ENCODE measurements around the gene OXSR1.

OXSR1 gene

DNA sequence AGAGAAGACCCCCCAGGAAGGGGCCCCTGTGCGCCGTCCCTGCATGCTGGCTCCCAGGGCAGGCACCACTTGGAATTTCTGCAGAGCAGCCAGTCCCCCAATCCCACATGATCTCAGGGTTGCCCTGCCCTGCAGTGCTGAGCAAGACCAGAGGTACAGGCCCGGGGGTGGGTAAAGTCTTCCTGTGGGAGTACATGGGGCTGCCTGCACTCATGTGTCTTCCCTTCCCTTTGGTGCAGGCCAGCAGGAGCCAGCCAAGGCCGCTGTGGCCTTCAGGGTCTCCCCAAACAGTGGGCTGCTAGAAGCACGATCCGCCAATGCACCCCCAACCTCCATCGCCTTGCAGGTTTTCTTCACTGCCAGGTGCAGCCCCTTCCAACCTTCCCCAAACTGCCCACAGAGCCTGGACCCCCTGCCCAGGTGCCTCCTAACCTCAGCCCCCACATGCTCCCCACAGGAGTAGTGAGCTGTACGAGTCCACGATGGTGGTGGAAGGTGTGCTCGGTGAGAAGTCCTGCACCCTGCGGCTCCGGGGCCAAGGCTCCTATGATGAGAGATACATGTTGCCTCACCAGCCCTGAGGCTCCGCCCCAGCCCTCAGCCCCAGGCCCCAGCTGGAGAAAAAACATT, 43.4 kb upstream of the OXSR1 start:
- no peak overlapping the region for H3K4me2 ChIP-seq (ENCODE audit: insufficient read depth, low read length, poor library complexity, severe bottlenecking)
- H2AFZ ChIP-seq (ENCODE audit: low read length) = no peak overlapping the region
- peak overlapping the region; percentile 66 for H2BK5ac ChIP-seq (ENCODE audit: low read length)
- peaks cover 0 to 2% of the 10 kb centered on the region in 2 donors for H3K9me3 ChIP-seq (replicated peaks in 1 of 2; ENCODE audit: control insufficient read depth in 2 of 2, insufficient read depth in 1 of 2, low read depth in 1 of 2, low read length in 2 of 2)
- no CpG with 5 or more reads among the region's 13 CpGs for WGBS, 2 donors (ENCODE audit: extremely low coverage in 2 of 2, insufficient read length in 2 of 2, insufficient replicate concordance in 1 of 2)
- no peak for DNase-seq (ENCODE audit: low spot score)
- no peak overlapping the region for H2BK15ac ChIP-seq (ENCODE audit: low read length)
- H2AK5ac ChIP-seq (ENCODE audit: low read depth, low read length) = no peak overlapping the region
- no peak overlapping the region for H3K27ac ChIP-seq (replicated peaks; ENCODE audit: low read length)
- peak overlapping the region; percentile 17 for H4K8ac ChIP-seq (ENCODE audit: low read depth, low read length)
- H3K4ac ChIP-seq (ENCODE audit: low read length) = peak overlapping the region; percentile 23
- H4K91ac ChIP-seq (ENCODE audit: low read depth, low read length, poor library complexity) = no peak overlapping the region
- H3K9ac ChIP-seq (ENCODE audit: low read depth, low read length, poor library complexity) = no peak overlapping the region
- no peak overlapping the region for H3K14ac ChIP-seq (ENCODE audit: low read length)
- H3K18ac ChIP-seq (ENCODE audit: low read length) = no peak overlapping the region
- no peaks in the 10 kb centered on the region for H3K4me1 ChIP-seq (ENCODE audit: control insufficient read depth in 2 of 2, insufficient read depth in 1 of 2, low read depth in 1 of 2, low read length in 2 of 2)
- peaks cover 2% of the 10 kb centered on the region for H3K79me1 ChIP-seq (ENCODE audit: low read depth, low read length)
- H3K27me3 ChIP-seq (ENCODE audit: control insufficient read depth in 3 of 3, insufficient read depth in 3 of 3, low read depth in 1 of 3, low read length in 3 of 3) = no peaks in the 10 kb centered on the region
- H3K36me3 ChIP-seq (replicated peaks in 1 of 2; ENCODE audit: control insufficient read depth in 2 of 2, insufficient read depth in 2 of 2, low read length in 2 of 2) = peaks cover 46 to 85% of the 10 kb centered on the region in 2 donors
- H2BK120ac ChIP-seq (ENCODE audit: low read depth, low read length) = no peak overlapping the region
- no peak overlapping the region for H2BK12ac ChIP-seq (ENCODE audit: low read length)
- H3K23ac ChIP-seq (ENCODE audit: low read depth, low read length, poor library complexity) = peak overlapping the region; percentile 55
- H3K4me3 ChIP-seq (ENCODE audit: low read length in 2 of 2) = no peak overlapping the region

DNA sequence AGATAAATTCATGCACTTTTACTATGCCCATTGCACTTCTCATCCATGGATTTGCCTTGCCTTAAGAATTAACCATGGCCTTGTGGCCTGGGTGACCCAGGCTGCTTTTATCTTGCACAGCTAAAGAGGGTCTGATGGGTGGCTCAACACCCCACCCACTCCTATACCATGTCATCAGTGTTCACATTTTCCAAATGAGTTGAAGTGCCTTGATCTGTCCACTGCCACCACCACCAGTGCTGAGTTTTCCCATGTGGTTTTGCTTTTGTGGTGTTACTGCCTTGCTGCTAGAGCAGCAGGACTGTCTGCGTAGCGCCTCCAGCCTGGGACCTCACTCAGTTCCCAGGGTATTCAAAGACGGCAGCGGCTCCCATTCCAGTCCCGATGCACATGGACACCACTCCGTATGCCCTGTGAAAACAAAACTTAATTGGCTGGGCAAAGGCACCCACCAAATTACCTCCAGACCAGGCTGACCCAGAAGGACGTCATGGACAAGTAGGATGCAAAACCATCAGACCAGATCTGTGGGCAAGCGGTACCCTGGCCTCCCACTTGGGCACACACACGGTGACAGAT, 42.5 kb upstream of the OXSR1 start:
- H3K36me3 ChIP-seq (replicated peaks in 1 of 2; ENCODE audit: control insufficient read depth in 2 of 2, insufficient read depth in 2 of 2, low read length in 2 of 2) = peaks cover 48 to 92% of the 10 kb centered on the region in 2 donors
- H2BK12ac ChIP-seq (ENCODE audit: low read length) = no peak overlapping the region
- H3K4me3 ChIP-seq (ENCODE audit: low read length in 2 of 2) = no peak overlapping the region
- H4K91ac ChIP-seq (ENCODE audit: low read depth, low read length, poor library complexity) = no peak overlapping the region
- no peak overlapping the region for H3K4me2 ChIP-seq (ENCODE audit: insufficient read depth, low read length, poor library complexity, severe bottlenecking)
- H3K27me3 ChIP-seq (ENCODE audit: control insufficient read depth in 3 of 3, insufficient read depth in 3 of 3, low read depth in 1 of 3, low read length in 3 of 3) = no peaks in the 10 kb centered on the region
- no peak for DNase-seq (ENCODE audit: low spot score)
- no peak overlapping the region for H3K27ac ChIP-seq (replicated peaks; ENCODE audit: low read length)
- H3K9me3 ChIP-seq (replicated peaks in 1 of 2; ENCODE audit: control insufficient read depth in 2 of 2, insufficient read depth in 1 of 2, low read depth in 1 of 2, low read length in 2 of 2) = peaks cover 0 to 2% of the 10 kb centered on the region in 2 donors
- no CpG with 5 or more reads among the region's 9 CpGs for WGBS, 2 donors (ENCODE audit: extremely low coverage in 2 of 2, insufficient read length in 2 of 2, insufficient replicate concordance in 1 of 2)
- no peak overlapping the region for H3K14ac ChIP-seq (ENCODE audit: low read length)
- H3K4me1 ChIP-seq (ENCODE audit: control insufficient read depth in 2 of 2, insufficient read depth in 1 of 2, low read depth in 1 of 2, low read length in 2 of 2) = no peaks in the 10 kb centered on the region
- no peak overlapping the region for H2AK5ac ChIP-seq (ENCODE audit: low read depth, low read length)
- no peak overlapping the region for H3K18ac ChIP-seq (ENCODE audit: low read length)
- H3K79me1 ChIP-seq (ENCODE audit: low read depth, low read length) = peaks cover 2% of the 10 kb centered on the region
- H2AFZ ChIP-seq (ENCODE audit: low read length) = no peak overlapping the region
- no peak overlapping the region for H3K4ac ChIP-seq (ENCODE audit: low read length)
- H3K23ac ChIP-seq (ENCODE audit: low read depth, low read length, poor library complexity) = no peak overlapping the region
- H2BK120ac ChIP-seq (ENCODE audit: low read depth, low read length) = no peak overlapping the region
- H2BK5ac ChIP-seq (ENCODE audit: low read length) = no peak overlapping the region
- H4K8ac ChIP-seq (ENCODE audit: low read depth, low read length) = no peak overlapping the region
- H3K9ac ChIP-seq (ENCODE audit: low read depth, low read length, poor library complexity) = no peak overlapping the region
- no peak overlapping the region for H2BK15ac ChIP-seq (ENCODE audit: low read length)

DNA sequence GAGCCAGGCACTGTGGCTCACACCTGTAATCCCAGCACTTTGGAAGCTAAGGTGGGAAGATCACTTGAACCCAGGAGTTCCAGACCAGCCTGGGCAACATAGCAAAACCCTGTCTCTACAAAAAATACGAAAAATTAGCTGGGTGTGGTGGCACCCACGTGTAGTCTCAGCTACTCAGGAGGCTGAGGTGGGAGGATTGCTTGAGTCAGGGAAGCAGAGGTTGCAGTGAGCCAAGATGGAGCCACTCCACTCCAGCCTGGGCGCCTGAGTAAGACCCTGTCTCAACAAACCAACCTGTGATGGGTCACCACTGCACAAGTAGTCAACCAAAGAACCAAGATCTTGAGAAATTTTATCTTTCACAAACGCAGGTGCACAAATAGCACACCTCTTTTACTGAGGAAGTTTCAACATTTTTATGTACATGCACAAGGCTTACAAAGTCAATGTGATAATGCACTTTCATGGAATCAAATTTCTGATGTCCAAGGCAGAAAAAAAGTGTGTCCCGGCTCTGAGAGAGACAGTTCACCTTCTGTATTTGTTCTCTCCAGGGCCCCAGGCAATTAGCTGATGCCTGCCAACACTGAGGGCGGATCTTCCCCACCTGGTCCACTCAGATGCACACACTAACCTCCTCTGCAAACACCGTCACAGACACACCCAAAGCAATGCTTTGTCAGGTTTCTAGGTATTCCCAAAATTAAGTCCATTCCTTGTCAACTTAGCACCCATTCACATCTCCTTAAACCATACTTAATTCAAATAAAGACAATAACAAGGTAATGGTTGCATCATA, 40.8 kb upstream of the OXSR1 start:
- Histone ChIP-seq H2AK5ac (ENCODE audit: low read depth, low read length) (no peak overlapping the region), H3K27ac (replicated peaks; ENCODE audit: low read length) (no peak overlapping the region), H3K4me3 (ENCODE audit: low read length in 2 of 2) (no peak overlapping the region), H3K14ac (ENCODE audit: low read length) (no peak overlapping the region), H3K36me3 (replicated peaks in 1 of 2; ENCODE audit: control insufficient read depth in 2 of 2, insufficient read depth in 2 of 2, low read length in 2 of 2) (peaks cover 57 to 97% of the 10 kb centered on the region in 2 donors), H3K18ac (ENCODE audit: low read length) (no peak overlapping the region), H3K4me2 (ENCODE audit: insufficient read depth, low read length, poor library complexity, severe bottlenecking) (no peak overlapping the region), H2AFZ (ENCODE audit: low read length) (no peak overlapping the region), H3K4ac (ENCODE audit: low read length) (no peak overlapping the region), H3K79me1 (ENCODE audit: low read depth, low read length) (peaks cover 2% of the 10 kb centered on the region), H3K9ac (ENCODE audit: low read depth, low read length, poor library complexity) (no peak overlapping the region), H4K91ac (ENCODE audit: low read depth, low read length, poor library complexity) (no peak overlapping the region), H2BK120ac (ENCODE audit: low read depth, low read length) (no peak overlapping the region), H2BK5ac (ENCODE audit: low read length) (no peak overlapping the region), H2BK15ac (ENCODE audit: low read length) (no peak overlapping the region), H3K27me3 (ENCODE audit: control insufficient read depth in 3 of 3, insufficient read depth in 3 of 3, low read depth in 1 of 3, low read length in 3 of 3) (no peaks in the 10 kb centered on the region), H3K9me3 (replicated peaks in 1 of 2; ENCODE audit: control insufficient read depth in 2 of 2, insufficient read depth in 1 of 2, low read depth in 1 of 2, low read length in 2 of 2) (peaks cover 0 to 2% of the 10 kb centered on the region in 2 donors), H4K8ac (ENCODE audit: low read depth, low read length) (no peak overlapping the region), H3K23ac (ENCODE audit: low read depth, low read length, poor library complexity) (no peak overlapping the region), H3K4me1 (ENCODE audit: control insufficient read depth in 2 of 2, insufficient read depth in 1 of 2, low read depth in 1 of 2, low read length in 2 of 2) (no peaks in the 10 kb centered on the region), H2BK12ac (ENCODE audit: low read length) (no peak overlapping the region)
- DNase-seq (ENCODE audit: low spot score) = no peak
- no CpG with 5 or more reads among the region's 7 CpGs for WGBS, 2 donors (ENCODE audit: extremely low coverage in 2 of 2, insufficient read length in 2 of 2, insufficient replicate concordance in 1 of 2)
